Stimulated activated CD4-positive, alpha-beta T cell treated with anti-CD3 and anti-CD28 coated beads, TNF-alpha, amount 100 ng/mL, for 24 hours (primary cell): Measurements from ENCODE around the gene ABLIM3.
"Not testable (repeated sequence)": the region's sequence is repeated elsewhere in the genome, so short reads cannot be mapped to it uniquely, and the experiment has no call there.

ENCODE experiments used
- DNase-seq, 3 experiments: peaks; one replicate each; pipeline ENCODE4 v3.0.0-alpha.2; 2020; ENCODE audit warnings: low read depth in 3 of 3

ABLIM3 gene

DNA sequence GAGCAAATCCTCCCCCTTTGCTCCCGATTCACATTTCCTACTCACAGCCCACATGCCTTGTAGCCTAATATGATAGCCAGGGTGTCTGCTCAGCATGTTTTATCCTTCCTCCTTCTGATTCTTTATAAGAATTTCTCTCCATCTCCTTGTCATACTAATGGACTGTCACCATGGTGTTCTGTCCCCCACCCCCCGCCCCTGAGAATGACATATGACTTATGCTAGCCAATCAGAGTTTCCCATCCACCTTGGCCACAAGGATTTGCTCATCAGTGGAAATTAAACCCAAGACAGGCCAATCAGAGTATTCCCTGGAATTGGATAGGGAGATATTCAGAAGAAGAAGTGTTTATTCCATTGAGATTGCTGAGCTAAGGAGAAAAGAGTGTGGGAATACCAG lies 16.0 kb downstream of the ABLIM3 start:
- DNase-seq: no peak

DNA sequence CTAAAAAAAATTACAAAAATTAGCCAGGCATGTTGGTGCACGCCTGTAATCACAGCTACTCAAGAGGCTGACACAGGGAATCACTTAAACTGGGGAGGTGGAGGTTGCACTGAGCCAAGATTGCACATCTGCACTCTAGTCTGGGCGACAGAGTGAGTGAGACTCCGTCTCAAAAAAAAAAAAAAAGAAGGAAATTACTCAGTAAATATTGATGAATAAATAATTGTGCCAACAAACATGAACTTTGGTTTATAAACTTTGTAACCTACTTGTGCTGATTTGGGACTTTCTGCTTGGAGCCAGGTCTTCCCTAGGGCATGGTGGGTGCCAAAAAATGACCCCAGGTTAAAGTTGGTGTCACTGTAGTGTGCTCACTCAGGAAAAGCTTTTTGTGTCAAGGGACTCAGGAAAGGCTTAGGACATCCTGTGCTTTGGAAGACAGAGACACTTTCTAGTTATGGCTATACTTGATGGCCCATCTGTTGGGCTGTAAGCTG lies 19.0 kb downstream of the ABLIM3 start:
- DNase-seq: no peak

DNA sequence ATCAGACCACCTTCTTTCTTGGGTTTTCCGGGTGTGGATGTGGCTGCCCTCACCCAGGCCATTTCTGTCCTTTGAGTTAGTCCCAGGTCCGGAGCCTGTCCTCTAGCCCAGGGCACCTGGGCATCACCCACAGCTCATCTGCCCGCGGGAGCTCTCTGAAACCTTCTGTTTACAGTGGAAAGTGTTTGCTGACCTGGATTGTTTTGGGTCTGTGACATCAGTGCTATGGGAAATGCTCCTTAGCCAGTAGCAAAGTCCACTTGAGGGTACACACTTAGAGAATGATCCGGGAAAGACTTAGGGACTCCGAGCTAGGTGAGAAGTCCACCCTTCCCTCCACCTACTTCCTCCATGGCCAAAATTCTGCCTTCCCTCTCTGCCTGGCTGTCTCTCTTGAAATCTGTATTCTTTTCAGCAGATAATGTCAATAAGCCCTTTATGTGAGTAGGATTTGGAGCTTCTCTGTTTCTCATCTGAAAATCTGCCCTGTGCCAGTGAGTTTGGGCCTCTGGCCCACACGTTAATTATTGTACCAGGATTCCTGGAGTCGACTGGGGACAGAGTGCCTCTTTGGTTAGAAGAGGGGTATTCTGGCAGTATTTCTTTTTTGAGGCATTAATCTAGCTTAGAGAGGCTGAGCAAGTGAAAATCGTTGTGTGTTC lies 19.9 kb downstream of the ABLIM3 start:
- DNase-seq: no peak

DNA sequence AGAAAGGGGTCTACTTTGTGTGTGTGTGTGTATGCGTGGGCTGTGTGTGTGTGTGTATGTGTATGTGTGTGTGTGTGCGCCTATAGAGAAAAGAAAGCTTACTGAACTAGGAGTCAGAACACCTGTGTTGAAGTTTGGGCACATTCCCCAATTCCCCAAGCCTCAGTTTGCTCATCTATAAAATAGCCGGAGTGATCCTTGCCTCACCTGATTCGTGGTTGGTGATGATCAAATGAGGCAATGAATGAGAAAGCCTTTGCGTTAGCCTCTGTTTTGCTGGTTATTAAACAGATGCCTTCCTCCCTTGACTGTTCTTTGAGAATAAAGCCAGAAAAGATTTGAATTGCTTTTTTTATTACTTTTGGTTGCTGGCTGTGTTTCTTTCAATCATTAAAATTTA lies 20.6 kb downstream of the ABLIM3 start:
- no peak for DNase-seq

DNA sequence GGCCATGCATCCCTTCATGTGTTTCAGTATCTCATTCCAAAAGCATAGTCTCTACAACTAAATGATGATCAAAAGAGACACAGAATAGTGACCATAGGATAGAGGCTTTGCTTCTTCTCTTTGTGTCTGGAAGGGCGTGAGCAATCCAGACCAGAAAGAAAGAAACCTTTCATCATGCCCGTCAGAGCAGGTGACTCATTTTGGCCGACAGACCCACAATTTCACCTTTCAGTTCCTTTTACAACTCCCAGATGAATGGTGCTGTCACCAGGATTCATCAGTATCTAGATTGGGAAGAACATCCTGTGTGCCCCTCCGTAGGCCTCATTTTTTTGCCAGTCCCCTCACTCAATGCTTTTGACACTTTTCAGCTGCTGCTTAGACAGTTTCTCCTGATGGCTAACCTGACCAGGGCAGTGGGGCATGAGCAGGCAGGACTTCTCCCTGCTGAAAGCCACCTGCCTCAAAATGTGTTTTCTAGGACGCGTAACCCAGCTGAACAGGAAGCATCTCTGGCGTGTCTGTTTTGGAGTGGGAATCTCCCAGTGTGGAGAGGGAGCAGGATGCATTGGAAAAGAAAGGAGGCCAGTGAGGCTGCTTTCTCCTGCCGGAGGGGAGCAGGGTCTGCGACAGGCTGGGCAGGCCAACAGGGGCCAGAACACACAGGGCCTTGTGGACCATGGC lies 21.2 kb downstream of the ABLIM3 start:
- no peak for DNase-seq

DNA sequence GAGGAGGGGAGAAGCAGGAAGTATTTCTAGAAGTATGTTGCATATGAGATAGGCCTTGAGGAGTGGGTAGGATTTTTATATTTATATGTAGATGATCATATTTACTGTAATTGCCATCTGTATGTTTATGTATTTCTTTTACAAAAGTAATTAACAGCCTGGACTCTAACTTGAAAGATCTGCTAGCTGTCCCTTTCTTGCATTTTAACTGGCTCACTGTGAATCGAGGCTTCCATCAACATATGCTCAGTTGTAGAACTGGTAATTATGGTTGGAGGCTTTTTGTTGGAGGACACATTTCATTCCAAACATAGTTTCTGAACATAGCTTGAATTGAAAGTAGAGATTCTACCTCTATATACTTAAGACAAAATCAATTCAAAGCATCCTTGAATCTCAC lies 23.4 kb downstream of the ABLIM3 start:
- no peak for DNase-seq

DNA sequence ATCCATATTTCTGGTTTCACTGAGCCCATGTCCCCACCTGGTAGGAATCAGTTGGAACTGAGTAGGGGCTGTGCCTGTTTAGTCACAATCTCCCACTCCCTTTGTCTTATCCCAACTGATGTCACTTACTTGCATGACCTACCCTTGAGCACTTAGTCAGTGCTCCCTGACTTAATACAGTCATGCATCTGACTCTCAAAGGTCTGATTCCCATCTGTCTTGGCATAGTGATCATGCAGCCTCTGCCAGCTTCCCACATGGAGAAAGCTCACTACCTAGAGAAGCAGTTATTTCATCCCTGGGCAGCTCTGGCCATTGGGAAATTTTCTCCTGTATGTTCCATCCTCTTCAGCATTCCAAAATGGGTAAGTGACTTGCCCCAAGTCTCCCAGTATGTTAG lies 24.8 kb downstream of the ABLIM3 start:
- no peak for DNase-seq

DNA sequence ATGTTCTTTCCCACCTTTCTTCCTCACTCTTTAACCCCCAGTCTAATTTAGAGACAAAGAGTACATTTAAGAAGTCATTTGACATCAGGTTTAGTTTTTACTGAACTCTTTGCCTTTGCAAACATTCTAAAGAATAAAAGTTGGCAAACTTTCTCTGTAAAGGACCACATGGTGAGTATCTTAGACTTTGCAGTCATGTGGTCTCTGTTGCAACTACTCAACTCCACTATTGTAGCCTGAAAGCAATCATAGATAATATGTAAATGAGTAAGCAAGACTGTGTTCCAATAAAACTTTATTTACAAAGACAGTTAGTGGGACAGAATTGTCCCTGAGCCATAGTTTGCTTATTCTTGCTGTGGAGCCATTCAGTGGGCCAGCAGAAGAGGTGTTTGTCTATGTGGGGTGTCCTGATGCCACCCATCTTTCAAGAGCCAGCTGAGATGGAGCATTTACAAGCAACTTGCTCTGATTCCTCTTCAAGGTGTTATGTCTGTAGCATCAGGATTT lies 25.4 kb downstream of the ABLIM3 start:
- DNase-seq: no peak

DNA sequence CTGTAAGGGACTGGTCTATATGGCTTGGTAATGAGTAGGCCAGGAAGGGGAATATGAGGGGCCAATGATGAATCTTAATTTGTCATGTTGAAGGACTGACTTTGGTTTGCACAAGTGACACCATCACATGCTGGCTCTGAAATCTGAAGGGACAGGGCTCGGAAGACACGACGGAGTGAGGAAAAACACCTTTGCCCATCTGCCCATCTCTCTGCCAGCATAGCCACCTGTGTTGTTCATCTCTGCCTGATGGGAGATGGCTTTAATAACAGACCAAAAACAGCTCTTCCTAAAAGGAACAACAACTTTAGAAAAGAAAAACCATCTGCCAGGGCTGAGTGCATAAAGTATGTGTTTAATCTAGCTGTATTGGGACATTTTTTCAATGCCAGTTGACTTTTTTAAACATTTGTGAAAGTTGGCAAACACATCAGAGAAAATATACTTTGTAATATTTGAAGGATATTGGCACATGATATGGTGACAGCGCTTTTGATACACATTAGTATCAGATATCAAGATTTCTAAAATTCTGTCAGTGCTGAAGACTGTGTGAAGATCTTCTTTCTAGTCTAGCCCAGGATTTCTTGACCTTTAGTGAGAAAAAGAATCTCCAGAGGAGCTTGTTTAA lies 27.1 kb downstream of the ABLIM3 start:
- DNase-seq: no peak

DNA sequence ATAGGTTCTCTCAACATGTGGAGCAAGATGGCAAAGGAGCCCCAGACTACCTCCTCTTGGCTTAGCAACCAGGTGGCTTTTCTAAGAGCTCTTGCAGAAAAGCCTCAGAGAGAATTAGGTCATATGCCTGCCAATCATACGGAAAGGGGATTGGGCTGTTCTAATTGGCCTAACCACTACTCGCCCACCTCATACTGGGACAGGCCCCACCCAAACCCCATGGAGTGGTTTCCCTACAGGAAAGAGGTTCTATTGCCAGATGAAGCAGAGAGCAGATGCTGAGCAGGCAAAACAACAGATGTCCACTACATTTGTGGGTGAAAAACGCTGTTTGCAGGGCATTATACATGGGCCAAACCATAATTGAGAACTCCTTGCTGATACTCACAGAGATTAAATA lies 29.0 kb downstream of the ABLIM3 start:
- DNase-seq: no peak

DNA sequence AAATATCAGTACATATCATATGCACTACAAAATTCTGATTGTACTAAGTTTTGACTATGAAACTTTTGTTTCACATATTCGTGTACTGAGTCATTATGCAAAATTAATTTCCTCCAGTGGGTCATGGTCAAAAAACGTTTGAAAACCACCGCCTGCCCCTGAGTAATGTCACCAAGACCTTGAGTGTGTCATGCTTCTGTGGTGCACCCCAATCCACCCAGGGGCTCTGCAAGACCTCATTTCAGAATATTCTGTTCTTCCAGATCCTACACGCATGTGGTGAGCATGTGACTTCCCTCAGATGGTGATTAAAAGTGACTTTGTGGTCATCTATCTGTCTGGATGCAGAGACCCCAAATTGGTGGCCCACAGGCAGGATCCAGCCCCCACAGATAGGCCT lies 31.0 kb downstream of the ABLIM3 start:
- peak in 1 of 3 experiments; percentile 3 for DNase-seq

DNA sequence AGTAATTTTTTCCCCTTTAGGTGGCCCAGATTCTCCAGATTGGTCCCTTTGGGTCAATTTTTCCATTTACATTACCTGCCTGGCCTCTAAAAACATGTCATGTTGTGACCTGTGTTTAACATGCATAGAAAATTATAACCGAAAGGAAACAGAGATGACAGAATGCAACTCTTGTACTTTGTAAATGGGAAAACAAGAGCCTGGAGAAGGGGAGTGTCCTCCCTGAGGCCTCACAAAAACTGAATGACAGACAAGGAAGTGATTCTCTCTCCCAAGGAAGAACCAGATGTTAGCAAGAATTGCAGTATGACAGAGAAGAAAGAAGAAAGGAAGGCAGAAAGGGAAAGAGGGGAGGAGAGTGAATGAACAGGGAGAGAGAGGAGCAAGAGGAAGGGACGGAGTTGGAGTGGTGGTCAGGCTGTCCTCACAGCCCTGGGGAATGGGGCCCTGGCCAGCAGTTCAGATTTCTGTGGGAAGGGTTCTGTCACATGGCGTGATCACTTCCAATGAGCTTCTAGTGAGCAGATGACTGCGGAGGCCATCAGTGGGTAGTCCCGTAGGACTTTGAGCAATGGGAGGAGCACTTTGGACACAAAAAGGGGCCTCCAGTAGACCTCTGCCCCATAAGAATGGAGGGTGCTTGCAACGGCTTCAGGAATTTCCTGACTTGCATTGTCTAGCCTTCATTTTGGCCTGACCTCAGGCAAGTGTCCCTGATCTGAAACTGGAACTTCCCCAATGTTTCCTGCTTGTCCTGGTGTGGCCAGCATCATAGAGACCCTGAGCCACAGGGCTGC lies 31.6 kb downstream of the ABLIM3 start:
- no peak for DNase-seq

DNA sequence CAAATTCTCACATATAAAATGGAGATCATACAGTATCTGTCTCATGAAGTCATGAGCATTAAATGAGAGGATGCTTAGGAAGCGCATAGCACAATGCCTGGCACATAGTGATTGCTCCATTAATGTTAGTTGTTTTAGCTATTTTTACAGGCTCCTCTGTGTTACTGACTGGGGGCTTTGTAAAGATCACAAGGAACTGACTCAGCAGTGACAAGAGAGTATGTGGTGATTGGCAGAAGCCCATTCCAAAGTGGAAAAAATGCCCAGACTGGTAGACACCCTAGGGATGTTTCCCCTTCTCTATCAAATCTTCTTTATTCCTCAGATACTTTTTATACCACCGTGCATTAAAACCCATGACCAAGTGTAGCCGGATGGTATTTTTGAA lies 33.5 kb downstream of the ABLIM3 start:
- DNase-seq: no peak

DNA sequence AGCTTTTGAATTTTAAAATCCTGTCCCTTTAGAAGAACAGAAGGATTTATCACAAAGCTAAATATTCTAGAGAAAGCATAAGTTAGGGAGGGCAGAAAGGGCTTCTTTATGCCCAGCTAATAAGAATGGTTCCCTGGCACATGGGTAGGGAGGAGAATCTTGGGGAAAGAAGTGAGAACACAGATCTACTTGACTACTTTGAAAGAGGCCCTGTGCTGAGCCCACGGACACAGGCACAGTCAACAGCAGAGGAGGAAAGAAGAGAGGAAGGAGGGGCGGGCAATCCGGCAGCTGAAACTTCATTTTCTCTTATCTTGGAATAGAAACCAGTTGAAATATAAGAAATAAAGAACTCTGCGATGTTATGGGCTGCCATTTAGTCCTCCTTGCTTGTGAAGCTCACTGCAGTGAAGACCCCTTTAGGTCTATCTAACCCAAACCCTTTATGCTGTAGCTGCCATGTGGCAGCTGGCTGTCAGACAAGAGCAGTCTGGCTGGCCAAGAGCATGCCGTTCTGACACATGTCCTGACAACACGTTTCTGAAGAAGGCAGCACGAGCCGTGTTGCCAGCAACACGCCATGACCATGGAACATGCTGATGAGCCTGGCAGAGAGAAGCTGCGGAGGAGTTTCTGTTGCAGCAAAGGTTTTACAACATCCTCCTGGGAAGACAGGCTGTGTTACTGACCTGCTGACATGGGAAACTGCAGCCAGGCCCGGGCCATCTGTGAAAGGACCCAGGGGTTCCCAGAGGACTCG lies 34.2 kb downstream of the ABLIM3 start:
- no peak for DNase-seq

DNA sequence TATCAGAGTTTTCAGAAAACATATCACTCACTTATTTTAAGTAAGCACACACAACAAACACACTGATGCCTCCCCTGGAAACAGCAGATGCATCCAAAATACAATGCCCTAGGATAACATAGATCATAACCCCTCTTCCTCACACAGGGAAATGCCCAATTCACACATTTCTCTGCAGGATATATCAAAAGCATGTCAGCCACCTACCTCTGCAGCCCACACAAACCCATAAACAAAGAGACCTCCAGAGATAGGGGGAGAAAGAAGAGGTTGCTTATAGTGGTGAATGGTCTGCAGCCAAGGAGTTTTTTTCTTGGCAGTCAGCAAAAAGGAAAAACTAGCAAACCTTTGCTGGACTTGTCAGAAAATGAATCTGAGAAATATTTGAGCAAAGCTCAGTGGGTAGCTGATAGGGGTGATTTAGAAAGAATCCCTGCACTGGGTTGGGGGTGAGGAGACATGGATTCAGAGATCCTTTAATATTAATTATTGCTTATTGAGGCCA lies 36.1 kb downstream of the ABLIM3 start:
- no peak for DNase-seq

DNA sequence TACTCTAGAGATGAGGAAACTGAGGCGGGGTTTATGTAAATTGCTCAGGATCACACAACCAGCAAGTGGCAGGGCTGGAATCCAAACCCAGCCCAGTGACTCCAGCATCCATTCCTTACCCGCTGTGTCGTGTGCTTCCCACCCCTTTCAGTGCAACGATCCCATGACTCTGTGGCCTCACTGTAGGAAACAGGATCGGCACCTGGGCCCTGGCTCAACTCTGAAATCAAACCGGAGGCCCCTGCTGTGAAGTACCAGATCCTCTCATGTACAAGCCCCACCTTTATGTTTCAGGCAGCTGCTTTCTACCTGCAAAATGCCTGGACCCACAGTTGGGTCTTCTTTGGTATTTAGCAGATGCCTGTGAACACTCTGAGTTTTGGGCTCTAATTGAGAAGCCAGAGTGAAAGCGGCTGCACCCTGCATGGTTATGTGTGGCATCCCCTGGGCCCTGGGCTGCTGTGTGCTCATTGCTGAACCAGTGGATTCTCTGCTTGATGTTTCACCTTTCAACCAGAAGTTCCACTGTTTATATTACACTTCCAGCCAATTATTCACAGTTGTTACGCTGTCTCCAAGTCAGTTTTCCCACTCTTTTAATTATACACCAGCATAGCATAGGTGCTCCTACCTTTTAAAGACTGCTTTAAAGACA lies 36.7 kb downstream of the ABLIM3 start:
- no peak for DNase-seq

DNA sequence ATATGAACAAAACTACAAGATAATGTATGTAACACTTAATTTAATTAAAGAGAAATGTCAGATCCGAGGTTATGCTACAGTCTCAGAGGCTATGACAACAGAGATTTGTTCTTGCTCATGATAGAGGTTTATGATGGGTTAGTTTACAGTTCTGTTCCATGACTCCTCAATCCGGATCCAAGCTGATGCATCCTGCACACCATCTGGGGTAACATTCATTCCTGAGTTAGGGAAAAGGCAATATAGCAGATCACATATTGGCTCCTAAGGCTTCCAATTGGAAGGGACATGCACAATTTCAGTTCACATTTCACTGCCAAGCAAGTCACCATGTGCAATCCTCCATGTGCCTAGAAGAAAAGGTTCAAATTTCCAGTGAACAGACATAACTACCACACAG lies 40.4 kb downstream of the ABLIM3 start:
- DNase-seq: no peak

DNA sequence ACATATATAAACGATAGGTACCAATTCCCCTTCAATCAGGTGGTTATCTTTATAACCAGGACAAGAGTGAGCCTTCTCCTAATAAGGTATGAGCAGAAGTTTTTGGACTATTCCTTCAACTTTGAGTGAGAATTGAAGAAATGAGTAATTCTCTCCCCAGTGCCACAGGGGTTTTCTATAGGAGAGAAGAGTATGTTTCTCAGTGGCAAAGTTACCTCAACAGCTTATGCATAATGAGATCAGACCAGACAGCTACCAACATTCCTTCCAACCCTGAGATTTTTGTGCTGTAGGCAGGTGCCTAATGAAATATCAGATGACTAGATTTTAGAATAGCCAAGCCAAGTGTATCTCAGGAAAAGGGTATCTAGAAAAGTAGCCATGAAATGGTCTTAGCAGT lies 40.9 kb downstream of the ABLIM3 start:
- no peak for DNase-seq

DNA sequence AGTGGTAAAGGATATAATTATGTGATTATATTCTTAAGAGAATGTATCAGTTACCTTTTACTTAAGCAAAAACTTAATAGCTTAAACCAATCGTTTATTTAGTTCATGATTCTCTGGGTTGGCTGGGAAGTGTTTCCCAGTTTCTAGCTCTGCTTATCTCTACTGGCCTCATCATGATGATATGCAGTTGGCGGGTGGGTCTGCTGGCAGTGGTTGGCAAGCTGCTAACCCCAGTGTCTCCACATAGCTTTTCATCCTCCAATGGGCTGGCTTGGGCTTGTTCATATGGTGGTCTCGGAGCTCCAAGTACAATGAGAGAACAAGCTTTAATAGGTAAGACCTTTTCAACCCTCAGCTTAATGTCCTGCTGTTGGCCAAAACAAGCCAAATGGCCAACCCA lies 43.8 kb downstream of the ABLIM3 start:
- DNase-seq: no peak

DNA sequence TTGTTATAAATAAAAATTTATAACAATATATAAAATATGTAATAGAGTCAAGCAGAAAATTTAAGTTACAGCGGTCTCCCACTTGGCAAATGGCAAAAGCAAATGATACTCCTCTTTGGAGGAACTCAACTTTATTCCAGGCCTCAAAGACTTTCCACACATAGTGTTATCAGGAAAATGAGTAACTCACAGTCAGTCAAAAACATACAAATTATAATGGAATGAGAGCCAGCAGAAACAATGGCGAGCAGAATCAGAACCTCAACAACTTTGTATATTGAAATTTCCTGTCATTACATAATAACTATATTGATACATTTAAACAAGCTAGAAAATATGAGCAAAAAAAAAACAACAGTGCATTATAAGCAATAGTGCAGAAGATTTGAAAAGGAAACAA lies 45.2 kb downstream of the ABLIM3 start:
- no peak for DNase-seq

DNA sequence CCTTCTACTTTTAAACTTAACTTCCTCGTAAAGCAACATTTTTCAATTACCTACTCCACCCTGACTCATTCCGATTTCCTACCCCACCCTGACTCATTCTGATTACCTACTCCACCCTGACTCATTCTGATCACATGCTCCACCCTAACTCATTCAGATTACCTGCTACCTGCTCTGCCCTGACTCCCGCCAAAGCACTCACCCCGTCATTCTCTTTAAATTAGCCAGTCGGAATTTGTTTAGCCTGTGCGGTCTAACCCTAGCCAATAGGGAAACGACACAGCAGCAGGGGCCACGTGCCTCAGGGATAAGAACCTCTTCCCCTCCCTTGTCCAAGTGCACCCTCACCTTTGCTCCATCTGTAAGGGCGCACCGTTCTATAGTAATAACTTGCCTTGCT lies 46.3 kb downstream of the ABLIM3 start:
- DNase-seq: not testable (repeated sequence)
